GM12892 (cell line): ENCODE measurements around the gene UBR2.

ENCODE experiments used
- POLR2A ChIP-seq: IDR thresholded peaks from 2 replicates; pipeline ENCODE4 v1.6.1; 2011; ENCODE audit warnings: low read depth, low read length, control low read depth
- POLR2AphosphoS5 ChIP-seq: IDR thresholded peaks from 2 replicates; pipeline ENCODE4 v1.6.1; 2011; ENCODE audit warnings: low read depth, low read length, control low read depth
- TAF1 ChIP-seq: IDR thresholded peaks from 2 replicates; pipeline ENCODE4 v1.6.1; 2011; ENCODE audit warnings: low read depth, mild to moderate bottlenecking, control low read depth, low read length, borderline replicate concordance

- TF ChIP-seq POLR2A = no peak
- TF ChIP-seq TAF1 = no peak
- TF ChIP-seq POLR2AphosphoS5 = no peak
Measured at GRCh38 chr6:42679358-42679757, 115.5 kb downstream of the UBR2 start.
